H1 (cell line): ENCODE measurements around the gene DPY30. TPM values are rescaled to one million over a fixed set of nuclear protein-coding genes. Genes with fewer than 3 reads are reported as not detected.

ENCODE experiments used
- CTCF ChIA-PET: fragments of 300-600 bp; sonication (Branson Sonifier 250); formaldehyde crosslinking; loops from one replicate; lab custom pipeline; 2021; ENCODE audit not compliant: partially characterized antibody; lab: Charles Lee
- POLR2A ChIA-PET: fragments of 300-600 bp; sonication (Branson Sonifier 250); formaldehyde crosslinking; loops from one replicate; lab custom pipeline; 2021; ENCODE audit warnings: inconsistent platforms; ENCODE audit not compliant: partially characterized antibody; lab: Charles Lee
- DNase-seq, 2 experiments: peaks; one replicate each; pipeline versions ENCODE4 v3.0.0 to v3.0.0-alpha.2; 2010 to 2022; ENCODE audit warnings: low spot score in 2 of 2, low read depth in 1 of 2, mixed read lengths in 1 of 2
- FAIRE-seq: peaks from 2 replicates; lab custom pipeline; 2011; peaks lifted over from hg19 to GRCh38; lab: Jason Lieb, UNC
- H2AFZ ChIP-seq: 2 replicates; pipeline ENCODE4 v1.8.1; 2012; ENCODE audit warnings: low read length, inconsistent platforms
- H2AK5ac ChIP-seq: 2 replicates; pipeline ENCODE4 v1.6.1; 2013; ENCODE audit warnings: low read depth, low read length
- H2BK120ac ChIP-seq: replicated peaks from 2 replicates; pipeline ENCODE3; 2013; ENCODE audit warnings: low read depth, low read length, inconsistent platforms
- H2BK12ac ChIP-seq: 2 replicates; pipeline ENCODE4 v1.6.1; 2013; ENCODE audit warnings: low read depth, low read length
- H2BK15ac ChIP-seq: 2 replicates; pipeline ENCODE4 v1.6.1; 2013; ENCODE audit warnings: low read length
- H2BK20ac ChIP-seq: 2 replicates; pipeline ENCODE4 v1.6.1; 2013; ENCODE audit warnings: low read length
- H2BK5ac ChIP-seq: 2 replicates; pipeline ENCODE4 v1.6.1; 2013; ENCODE audit warnings: low read depth, low read length
- H3K14ac ChIP-seq: 2 replicates; pipeline ENCODE4 v1.6.1; 2013; ENCODE audit warnings: inconsistent platforms; ENCODE audit not compliant: insufficient read length
- H3K18ac ChIP-seq: 2 replicates; pipeline ENCODE4 v1.6.1; 2013; ENCODE audit warnings: low read length; ENCODE audit errors: extremely low read depth
- H3K23ac ChIP-seq: 2 replicates; pipeline ENCODE4 v1.6.1; 2013; ENCODE audit warnings: inconsistent platforms; ENCODE audit not compliant: insufficient read length
- H3K23me2 ChIP-seq: 2 replicates; pipeline ENCODE4 v1.6.1; 2013; ENCODE audit warnings: low read depth, low read length
- H3K27ac ChIP-seq: 2 replicates; pipeline ENCODE4 v1.6.1; 2011; ENCODE audit warnings: low read depth, low read length, inconsistent platforms
- H3K27me3 ChIP-seq, 4 experiments: replicated peaks in 1 of 4; 1 replicate in 1 of 4; 2 replicates in 3 of 4; pipeline versions ENCODE4 v1.6.1 to v1.8.1; 2011 to 2013; ENCODE audit warnings: low read length in 3 of 4, mild to moderate bottlenecking in 3 of 4, inconsistent platforms in 2 of 4, mixed read lengths in 2 of 4, moderate library complexity in 1 of 4; ENCODE audit not compliant: control insufficient read depth in 3 of 4, insufficient read depth in 3 of 4; ENCODE audit errors: extremely low read depth in 1 of 4
- H3K36me3 ChIP-seq, 4 experiments: 2 replicates each; pipeline versions ENCODE4 v1.6.1 to v1.8.1; 2011 to 2013; ENCODE audit warnings: mild to moderate bottlenecking in 4 of 4, low read length in 3 of 4, moderate library complexity in 2 of 4, control low read depth in 1 of 4, inconsistent platforms in 1 of 4; ENCODE audit not compliant: insufficient read depth in 4 of 4, control insufficient read depth in 2 of 4
- H3K4ac ChIP-seq: replicated peaks from 2 replicates; pipeline ENCODE3; 2013; ENCODE audit warnings: low read length, low read depth, mixed read lengths, inconsistent platforms; ENCODE audit not compliant: insufficient read length
- H3K4me1 ChIP-seq, 4 experiments: replicated peaks in 1 of 4; 1 replicate in 1 of 4; 2 replicates in 3 of 4; pipeline versions ENCODE4 v1.6.1 to v1.8.1; 2011 to 2013; ENCODE audit warnings: low read length in 3 of 4, inconsistent platforms in 2 of 4, mixed read lengths in 1 of 4; ENCODE audit not compliant: insufficient read depth in 4 of 4, control insufficient read depth in 3 of 4
- H3K4me2 ChIP-seq, 2 experiments: 2 replicates each; pipeline versions ENCODE4 v1.6.1 to v1.8.1; 2011 to 2013; ENCODE audit warnings: low read depth in 2 of 2, low read length in 2 of 2, control low read depth in 1 of 2, inconsistent platforms in 1 of 2, mild to moderate bottlenecking in 1 of 2; ENCODE audit not compliant: insufficient read depth in 1 of 2
- H3K4me3 ChIP-seq, 4 experiments: fragments of 200-600, 300-600 bp in 1 of 4; sonication (generic), shearing (Covaris generic), sonication (Bioruptor Twin) in 1 of 4; 2 replicates each; pipeline versions ENCODE4 v1.5.1 to v1.8.1; 2011 to 2016; ENCODE audit warnings: low read length in 4 of 4, low read depth in 3 of 4, control low read depth in 2 of 4, inconsistent platforms in 2 of 4, mild to moderate bottlenecking in 2 of 4, mixed read lengths in 1 of 4, moderate library complexity in 1 of 4; ENCODE audit not compliant: insufficient read depth in 2 of 4; ENCODE audit errors: extremely low read depth in 1 of 4
- H3K56ac ChIP-seq: replicated peaks from 2 replicates; pipeline ENCODE3; 2013; ENCODE audit warnings: low read depth, mild to moderate bottlenecking, mixed read lengths, low read length, inconsistent platforms; ENCODE audit not compliant: insufficient read length
- H3K79me1 ChIP-seq: 2 replicates; pipeline ENCODE4 v1.6.1; 2013; ENCODE audit warnings: low read depth, low read length, control low read depth
- H3K79me2 ChIP-seq, 2 experiments: 2 replicates each; pipeline versions ENCODE4 v1.6.1 to v1.8.1; 2012 to 2013; ENCODE audit warnings: low read length in 2 of 2, mild to moderate bottlenecking in 2 of 2, inconsistent platforms in 1 of 2; ENCODE audit not compliant: insufficient read depth in 2 of 2, control insufficient read depth in 1 of 2
- H3K9ac ChIP-seq, 4 experiments: replicated peaks in 1 of 4; 1 replicate in 1 of 4; 2 replicates in 3 of 4; pipeline versions ENCODE4 v1.6.1 to v1.8.1; 2011 to 2013; ENCODE audit warnings: low read depth in 3 of 4, low read length in 3 of 4, control low read depth in 2 of 4, mild to moderate bottlenecking in 2 of 4, moderate library complexity in 2 of 4, inconsistent platforms in 1 of 4; ENCODE audit errors: extremely low read depth in 1 of 4
- H3K9me3 ChIP-seq, 2 experiments: 2 replicates each; pipeline versions ENCODE4 v1.6.1 to v1.8.1; 2012 to 2013; ENCODE audit warnings: mild to moderate bottlenecking in 2 of 2, moderate library complexity in 2 of 2, control low read depth in 1 of 2, inconsistent platforms in 1 of 2, low read depth in 1 of 2, low read length in 1 of 2, mixed read lengths in 1 of 2; ENCODE audit not compliant: insufficient read depth in 2 of 2
- H4K20me1 ChIP-seq, 2 experiments: replicated peaks in 1 of 2; 2 replicates each; pipeline versions ENCODE3 to v1.8.1; 2011 to 2013; ENCODE audit warnings: inconsistent platforms in 2 of 2, low read length in 2 of 2, mild to moderate bottlenecking in 1 of 2; ENCODE audit not compliant: insufficient read depth in 2 of 2, control insufficient read depth in 1 of 2
- H4K5ac ChIP-seq: 2 replicates; pipeline ENCODE4 v1.6.1; 2013; ENCODE audit warnings: low read length, low read depth, mixed read lengths, inconsistent platforms; ENCODE audit not compliant: insufficient read length
- H4K8ac ChIP-seq: 2 replicates; pipeline ENCODE4 v1.8.0; 2013; ENCODE audit warnings: mild to moderate bottlenecking, moderate library complexity, low read length, inconsistent platforms; ENCODE audit not compliant: insufficient read depth; ENCODE audit errors: extremely low read depth
- H4K91ac ChIP-seq: replicated peaks from 2 replicates; pipeline ENCODE3; 2013; ENCODE audit warnings: low read length, mixed read lengths, inconsistent platforms; ENCODE audit not compliant: insufficient read length
- CHD2 ChIP-seq: IDR thresholded peaks from 2 replicates; pipeline ENCODE4 v1.6.1; 2012; ENCODE audit warnings: low read length, improper control_type of control experiment
- EGR1 ChIP-seq: IDR thresholded peaks from 2 replicates; pipeline ENCODE4 v1.6.1; 2011; ENCODE audit warnings: low read depth, low read length, borderline replicate concordance
- GABPA ChIP-seq: IDR thresholded peaks from 2 replicates; pipeline ENCODE4 v1.6.1; 2011; ENCODE audit warnings: mild to moderate bottlenecking, low read length, moderate library complexity, borderline replicate concordance; ENCODE audit not compliant: insufficient read depth
- KDM4A ChIP-seq: IDR thresholded peaks from one replicate; pipeline ENCODE4 v1.7.1; 2012; ENCODE audit warnings: low read depth, mild to moderate bottlenecking, moderate library complexity, low read length, inconsistent platforms; ENCODE audit not compliant: severe bottlenecking
- SP1 ChIP-seq: IDR thresholded peaks from 2 replicates; pipeline ENCODE4 v1.6.1; 2011; ENCODE audit warnings: low read depth, low read length
- TBP ChIP-seq: IDR thresholded peaks from 2 replicates; pipeline ENCODE4 v1.6.1; 2011; ENCODE audit warnings: low read depth, low read length, improper control_type of control experiment
- WGBS, 2 experiments: shearing (Covaris generic) in 1 of 2; methylation state at CpG; one replicate each; pipeline versions ENCODE4 v1.1.6 to v1.1.7; 2013 to 2015; ENCODE audit warnings: low lambda C conversion rate in 2 of 2, mixed read lengths in 2 of 2, inconsistent platforms in 1 of 2, low coverage in 1 of 2, missing lambda C conversion rate in 1 of 2; ENCODE audit not compliant: insufficient replicate concordance in 2 of 2, insufficient coverage in 1 of 2, insufficient read length in 1 of 2; ENCODE audit errors: extremely low coverage in 1 of 2, missing lambda C conversion rate in 1 of 2; 5-methylcytosine and 5-hydroxymethylcytosine counted together
- polyA plus RNA-seq, 7 experiments: library from polyadenylated mRNA; depleted of rRNA in 3 of 7; stranded (reverse) in 5 of 7; unstranded in 2 of 7; fragments of >200 nt in 5 of 7; fragments of 200-250 nt in 2 of 7; gene quantifications; 1 replicate in 5 of 7; 2 replicates in 1 of 7; 4 replicates in 1 of 7; pipeline versions ENCODE4 v1.2.1 to v1.2.3, GENCODE V29; 2011 to 2013; ENCODE audit warnings: missing spikeins in 2 of 7, mixed read lengths in 2 of 7
- total RNA-seq: library from RNA; stranded (reverse); fragmentation: NEBNext Ultra II Directional; extraction: Animal tissue kit (Norgen Biotek cat#: 25700); gene quantifications from 2 replicates; pipeline ENCODE4 v1.2.1, GENCODE V29; 2021

Gene DPY30
- total and polyA plus RNA-seq, 2 of the 8 experiments (the other 6 are each of a cell fraction or from before 2014, with no cell fraction given): 139 to 157 TPM

DNA sequence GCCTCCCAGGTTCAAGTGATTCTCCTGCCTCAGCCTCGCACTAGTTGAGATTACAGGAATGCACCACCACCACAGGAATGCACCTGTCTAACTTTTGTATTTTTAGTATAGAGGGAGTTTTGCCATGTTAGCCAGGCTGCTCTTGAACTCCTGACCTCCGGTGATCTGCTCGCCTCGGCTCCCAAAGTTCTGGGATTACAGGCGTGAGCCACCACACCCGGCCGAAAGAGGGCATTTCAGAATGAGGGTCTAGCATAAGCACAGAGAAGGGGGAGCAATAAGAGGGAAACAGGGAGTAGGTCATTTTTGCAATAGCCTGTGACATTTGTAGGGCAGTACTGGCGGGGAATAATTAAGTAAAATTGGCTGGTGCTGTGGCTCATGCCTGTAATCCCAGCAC, 21.8 kb upstream of the DPY30 start:
- Histone ChIP-seq H4K20me1 (no peaks in the 10 kb centered on the region), H2AFZ (no peak overlapping the region), H4K5ac (no peak overlapping the region), H3K27ac (no peak overlapping the region), H3K23me2 (peaks cover 5% of the 10 kb centered on the region), H2AK5ac (no peak overlapping the region), H3K27me3 (no peaks in the 10 kb centered on the region), H3K36me3 (no peaks in the 10 kb centered on the region), H3K4me1 (peaks cover 0 to 2% (median 0%) of the 10 kb centered on the region in 4 experiments; a peak in 2 of 7 replicates), H3K4me2 (no peak overlapping the region), H3K4ac (no peak overlapping the region), H3K9ac (no peak overlapping the region), H2BK5ac (no peak overlapping the region), H3K4me3 (no peak overlapping the region), H3K9me3 (no peaks in the 10 kb centered on the region), H3K79me1 (no peaks in the 10 kb centered on the region), H4K8ac (no peak overlapping the region), H2BK12ac (no peak overlapping the region), H3K18ac (no peak overlapping the region), H3K23ac (no peak overlapping the region), H4K91ac (no peak overlapping the region), H3K79me2 (peaks cover 0 to 18% of the 10 kb centered on the region in 2 experiments; a peak in 2 of 4 replicates), H2BK120ac (no peak overlapping the region), H3K14ac (no peak overlapping the region), H3K56ac (no peak overlapping the region), H2BK20ac (no peak overlapping the region), H2BK15ac (no peak overlapping the region)
- POLR2A ChIA-PET: interaction anchor here (3.2 to 3.9 kb wide), 2 partner anchors 21 to 49 kb away, joined by 17 to 60 read pairs; partner anchors contain the start of genes DPY30 and MEMO1
- DNase-seq (no peak), FAIRE-seq (no peak)
- 93% methylated on average over 8 of the region's 8 CpGs; no CpG with 5 or more reads in 1 of the 2 experiments for WGBS, 2 experiments
- CTCF ChIA-PET: interaction anchor here (2.8 kb wide), 1 partner anchor 22 kb away, joined by 13 read pairs; the partner anchor contains the start of gene DPY30
- TF ChIP-seq TBP: no peak
- no peak for TF ChIP-seq GABPA
- TF ChIP-seq KDM4A: no peak
- TF ChIP-seq CHD2: no peak
- no peak for TF ChIP-seq SP1
- TF ChIP-seq EGR1: no peak
